SHP77 (cell line): ENCODE data around the gene TAF1B.

Experiments
- DNase-seq, 2 experiments: peaks; one replicate each; lab custom pipeline; 2025; lab: John Stamatoyannopoulos, UW

The TAF1B gene

DNA sequence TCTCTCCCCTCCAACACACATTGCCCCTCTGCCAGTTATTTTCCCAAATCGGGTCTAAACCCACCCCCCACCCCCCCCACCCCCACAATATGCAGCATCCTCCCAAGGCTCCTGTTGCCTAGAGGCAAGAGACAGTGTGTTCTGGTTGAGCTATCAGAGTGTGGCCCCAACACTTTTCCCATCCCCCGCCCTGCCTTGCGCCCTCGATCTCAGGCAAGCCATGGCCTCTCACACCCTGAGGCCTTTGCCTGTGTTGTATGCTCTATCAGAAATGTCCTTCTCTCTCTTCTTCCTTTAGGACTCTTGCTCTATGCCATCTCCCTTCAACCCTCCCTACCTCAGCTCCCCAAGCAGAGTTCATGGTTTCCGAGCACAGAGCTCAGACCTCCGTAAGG is 98.7 kb downstream of the TAF1B start:
- DNase-seq: no peak

DNA sequence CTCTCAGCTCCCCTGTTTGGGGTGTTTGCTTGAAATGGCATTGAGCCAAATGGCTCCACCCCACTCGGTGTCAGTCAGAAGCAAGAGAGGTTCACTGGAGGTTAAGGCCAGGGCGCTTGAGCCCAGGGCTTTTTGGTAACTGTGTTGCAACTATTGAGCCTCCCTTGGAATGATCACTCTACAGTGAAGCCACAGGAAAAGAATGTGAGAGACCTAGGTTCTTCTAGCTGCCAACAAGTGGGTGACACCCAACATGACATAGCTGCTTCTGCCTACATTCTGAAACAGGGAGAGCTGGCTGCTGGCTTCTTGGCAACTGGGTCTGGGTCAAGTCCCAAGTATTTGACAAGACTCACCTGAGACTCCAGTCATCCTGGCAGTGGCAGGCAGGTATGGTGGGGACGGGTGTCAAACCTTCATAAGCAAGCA is 101.1 kb downstream of the TAF1B start:
- DNase-seq: no peak

DNA sequence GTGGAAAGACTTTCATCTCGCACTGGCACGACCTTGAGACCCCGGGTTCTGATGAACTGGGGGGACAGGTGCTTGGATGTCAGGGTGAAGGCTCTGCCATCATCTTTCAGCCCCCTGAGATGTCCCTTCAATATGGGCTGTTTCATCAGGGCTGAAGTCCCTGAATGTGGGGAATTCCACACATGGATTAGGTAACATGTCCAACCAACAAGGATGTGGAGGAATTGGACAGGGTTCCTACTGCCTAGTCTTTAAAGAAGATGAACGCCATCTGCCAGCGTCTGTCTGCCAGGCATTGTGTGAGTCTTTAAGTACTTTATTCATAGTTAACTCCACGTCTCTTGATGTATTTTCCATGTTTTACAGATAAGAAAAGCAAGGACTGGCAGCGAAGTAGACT is 102.3 kb downstream of the TAF1B start:
- no peak for DNase-seq

DNA sequence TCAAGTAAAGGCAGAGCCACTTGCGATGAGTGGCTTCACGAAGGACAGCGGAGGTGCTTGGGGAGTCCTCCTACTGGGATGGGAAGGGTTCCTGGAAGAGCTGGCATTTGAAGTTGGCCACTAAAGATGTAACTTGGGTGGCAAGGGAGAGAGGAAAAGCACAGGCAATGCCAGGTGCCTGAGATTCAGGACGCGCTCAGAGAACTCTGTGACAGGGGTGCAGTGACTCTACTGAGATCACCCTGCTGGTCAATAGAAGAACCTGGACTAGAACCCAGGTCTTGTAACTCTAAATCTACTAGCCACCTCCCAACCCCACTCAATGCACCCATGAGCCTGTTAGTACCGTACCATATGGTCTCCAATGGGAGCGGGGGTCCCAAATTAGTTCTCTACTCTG is 102.8 kb downstream of the TAF1B start:
- no peak for DNase-seq

DNA sequence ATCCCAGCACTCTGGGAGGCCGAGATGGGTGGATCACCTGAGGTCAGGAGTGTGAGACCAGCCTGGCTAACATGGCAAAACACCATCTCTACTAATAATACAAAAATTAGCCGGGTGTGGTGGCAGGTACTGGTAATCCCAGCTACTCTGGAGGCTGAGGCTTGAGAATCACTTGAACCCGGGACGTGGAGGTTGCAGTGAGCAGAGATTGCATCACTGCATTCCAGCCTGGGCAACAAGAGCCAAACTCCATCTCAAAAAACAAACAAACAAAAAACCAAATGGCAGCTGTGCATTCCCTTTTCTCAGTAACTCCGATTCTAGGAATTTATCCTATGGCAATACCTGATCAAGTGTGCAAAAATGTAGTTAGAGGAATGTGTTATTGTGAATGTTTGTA is 103.5 kb downstream of the TAF1B start:
- DNase-seq: no peak

DNA sequence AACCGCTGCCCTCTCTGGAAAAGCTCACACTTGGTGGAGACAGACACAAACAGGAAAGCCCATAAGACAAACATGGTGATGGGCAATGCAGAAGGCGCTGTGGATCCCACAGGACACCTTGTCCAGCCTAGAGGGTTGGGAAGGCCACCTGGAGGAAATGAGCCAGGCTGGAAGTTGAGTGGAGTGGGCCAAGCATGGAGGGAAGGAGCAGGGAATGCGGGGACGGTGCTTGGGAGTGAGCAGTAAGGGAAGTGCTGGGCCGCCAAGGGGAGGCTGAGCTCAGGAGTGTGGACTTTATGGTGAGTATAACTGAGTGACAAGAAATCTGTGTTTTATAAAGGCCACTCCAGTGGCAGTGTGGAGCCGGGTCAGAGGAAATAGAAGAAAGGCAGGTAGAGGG is 105.4 kb downstream of the TAF1B start:
- DNase-seq: no peak

DNA sequence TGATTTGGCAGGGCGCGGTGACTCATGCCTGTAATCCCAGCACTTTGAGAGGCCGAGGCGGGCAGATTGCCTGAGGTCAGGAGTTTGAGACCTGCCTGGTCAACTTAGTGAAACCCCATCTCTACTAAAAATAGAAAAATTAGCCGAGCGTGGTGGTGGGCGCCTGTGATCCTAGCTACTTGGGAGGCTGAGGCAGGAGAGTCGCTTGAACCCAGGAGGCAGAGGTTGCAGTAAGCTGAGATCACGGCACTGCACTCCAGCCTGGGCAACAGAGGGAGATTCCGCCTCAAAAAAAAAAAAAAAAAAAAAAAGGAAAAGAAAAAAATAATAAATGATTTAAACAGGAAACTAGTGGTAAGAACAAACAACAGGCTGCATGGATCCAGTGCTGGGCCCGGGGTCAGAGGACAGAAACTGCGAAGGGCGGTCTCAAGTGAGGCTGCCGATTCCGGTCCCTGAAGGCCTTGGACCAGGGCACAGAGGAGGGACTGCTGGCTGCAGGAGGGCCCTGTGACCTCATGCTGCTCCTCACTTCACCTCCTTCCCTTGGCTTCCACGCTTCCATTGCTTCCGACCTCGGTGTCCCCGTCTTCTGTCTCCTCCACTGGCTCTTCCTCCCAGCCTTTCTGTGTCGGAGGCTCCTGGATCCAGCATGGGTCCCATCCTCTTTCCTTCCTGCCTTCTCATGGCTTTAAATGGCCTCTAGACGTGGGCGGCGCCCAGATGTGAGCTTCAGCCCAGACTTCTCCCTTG is 106.1 kb downstream of the TAF1B start:
- no peak for DNase-seq

DNA sequence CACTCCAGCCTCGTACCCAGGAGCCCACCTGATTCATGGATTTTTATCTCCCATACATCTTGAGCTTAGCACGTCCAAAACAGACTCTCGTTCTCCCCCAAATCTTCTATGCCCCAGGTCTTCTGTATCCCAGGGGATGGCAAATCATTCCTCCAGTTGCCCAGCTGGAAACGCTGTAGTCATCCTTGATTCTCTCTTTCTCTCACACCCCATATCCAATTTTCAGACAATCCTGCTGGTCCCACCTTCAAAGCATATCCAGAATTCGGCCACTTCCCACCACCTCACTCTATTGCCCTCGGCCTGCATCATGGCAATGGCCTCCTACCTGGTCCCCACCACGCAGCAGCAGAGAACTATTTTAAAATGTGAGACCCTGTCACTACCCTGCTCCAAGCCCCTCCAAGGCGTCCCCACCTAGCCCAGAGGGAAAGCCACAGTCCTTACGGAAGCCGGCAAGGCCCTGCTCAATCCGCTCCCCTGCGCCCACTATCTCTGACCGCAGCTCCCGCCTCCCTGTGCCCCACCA is 106.8 kb downstream of the TAF1B start:
- DNase-seq: no peak

DNA sequence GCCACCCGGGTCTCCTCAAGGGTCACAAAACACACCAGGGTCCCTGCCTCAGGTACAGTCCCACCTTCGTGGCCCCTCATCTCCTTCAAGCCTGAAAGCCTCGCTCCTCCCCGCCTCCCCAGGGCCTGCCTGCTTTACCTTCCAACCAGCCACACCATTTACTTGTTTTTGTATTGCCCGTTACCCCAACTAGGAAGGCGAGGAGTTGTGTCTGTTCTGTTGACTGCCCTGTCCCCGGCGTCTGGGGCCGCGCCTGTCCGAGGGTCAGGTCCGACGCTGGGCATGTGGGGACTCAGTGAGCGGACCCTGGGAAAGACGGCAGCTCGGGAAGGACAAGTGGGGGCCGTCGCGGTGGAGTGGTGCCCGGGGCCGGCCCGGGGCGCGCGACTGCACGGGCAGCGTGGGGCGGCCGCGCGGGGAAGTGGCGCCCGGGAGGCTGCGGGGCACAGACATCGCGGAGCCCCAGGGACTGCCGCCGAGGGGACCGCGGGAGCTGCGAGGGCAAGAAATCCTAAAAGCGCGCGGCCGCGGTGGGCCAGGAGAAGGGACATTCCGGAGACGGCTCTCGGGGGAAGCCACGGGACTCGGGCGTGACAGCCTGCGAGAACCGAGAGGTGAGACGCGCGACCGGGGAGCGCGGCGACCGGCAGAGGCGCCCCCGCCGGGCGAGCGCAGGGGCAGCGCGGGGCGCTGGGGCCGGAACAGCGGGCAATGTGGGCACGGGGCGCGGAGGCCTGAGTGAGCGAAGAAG is 107.4 kb downstream of the TAF1B start:
- peak; percentile 43 to 57 for DNase-seq

DNA sequence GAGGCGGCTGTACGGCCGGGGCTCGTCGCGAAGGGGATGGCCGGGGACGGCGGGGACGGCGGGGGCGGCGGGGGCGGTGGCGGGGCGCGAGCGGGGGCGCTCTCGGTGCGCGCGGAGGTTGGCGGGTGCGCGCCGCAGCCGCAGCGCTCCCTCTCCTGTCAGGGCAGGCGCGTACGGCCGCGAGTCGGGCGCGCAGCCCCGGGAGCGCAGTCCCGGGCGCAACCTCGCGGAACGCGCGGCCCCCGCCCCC is 107.9 kb downstream of the TAF1B start:
- no peak for DNase-seq

DNA sequence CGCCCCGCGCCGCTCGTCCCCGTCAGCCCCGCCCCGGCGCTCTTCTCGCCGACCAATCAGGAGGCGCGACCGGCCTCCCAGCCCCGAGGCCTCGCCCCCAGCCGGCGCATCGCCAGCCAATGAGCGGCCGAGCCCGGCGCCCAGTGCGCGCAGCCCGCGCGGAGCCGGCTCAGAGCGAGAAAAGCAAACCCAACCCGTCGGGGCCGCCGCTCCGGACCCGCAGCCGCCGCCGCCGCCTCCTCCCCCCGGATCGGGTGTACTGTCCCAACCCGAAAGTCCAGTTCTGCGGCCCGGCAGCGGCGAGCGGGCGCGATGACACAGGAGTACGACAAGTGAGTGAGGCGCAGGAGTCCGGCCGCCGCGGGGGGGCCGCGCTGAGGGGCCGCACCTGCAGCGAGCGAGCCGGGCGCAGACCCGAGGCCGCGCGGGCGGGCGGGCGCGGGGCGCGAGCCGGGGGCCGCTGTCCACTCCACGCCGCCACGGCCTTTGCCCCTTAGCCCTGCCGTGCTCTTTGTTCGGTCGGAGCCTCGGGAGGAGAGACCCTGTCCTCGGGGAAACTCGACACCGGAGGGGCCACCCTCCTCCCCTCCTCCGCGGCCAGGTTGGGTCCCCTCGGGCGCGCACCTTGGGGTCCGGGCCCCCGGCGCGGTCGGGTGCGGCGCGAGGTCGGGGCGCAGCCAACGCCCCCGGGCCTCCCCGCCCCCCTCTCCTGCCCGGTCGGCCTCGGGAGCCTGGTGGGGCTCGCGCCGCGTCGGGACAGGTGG is 108.4 kb downstream of the TAF1B start, which contains the start of gene GRHL1:
Gene GRHL1, plus strand, starts transcription at position 172 of the 764 bp plus-strand sequence. Its CDS starts 141 bp downstream, at position 313.
- peak; percentile 92 to 94 for DNase-seq

DNA sequence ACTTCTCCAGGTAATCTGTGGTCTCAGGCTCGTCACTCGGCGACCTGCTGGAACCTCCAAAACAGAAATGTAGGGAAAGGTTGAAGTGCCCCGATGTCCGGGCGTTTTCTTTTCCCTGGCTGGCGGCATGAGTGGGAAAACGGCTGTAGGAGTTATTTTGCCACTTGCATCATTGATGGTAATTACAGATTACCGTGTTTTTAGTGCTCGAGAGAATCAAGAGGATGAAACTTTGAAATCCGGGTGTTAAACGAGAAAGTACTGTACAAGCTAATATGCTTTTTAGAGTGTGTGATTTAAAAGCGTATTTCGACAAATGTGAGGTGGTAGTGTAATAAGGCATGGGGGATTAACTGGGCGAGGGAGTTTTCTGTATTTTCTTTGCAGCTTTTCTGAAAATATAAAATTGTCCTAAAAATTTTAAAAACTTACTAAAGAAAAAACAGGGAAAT is 109.0 kb downstream of the TAF1B start:
- no peak for DNase-seq

DNA sequence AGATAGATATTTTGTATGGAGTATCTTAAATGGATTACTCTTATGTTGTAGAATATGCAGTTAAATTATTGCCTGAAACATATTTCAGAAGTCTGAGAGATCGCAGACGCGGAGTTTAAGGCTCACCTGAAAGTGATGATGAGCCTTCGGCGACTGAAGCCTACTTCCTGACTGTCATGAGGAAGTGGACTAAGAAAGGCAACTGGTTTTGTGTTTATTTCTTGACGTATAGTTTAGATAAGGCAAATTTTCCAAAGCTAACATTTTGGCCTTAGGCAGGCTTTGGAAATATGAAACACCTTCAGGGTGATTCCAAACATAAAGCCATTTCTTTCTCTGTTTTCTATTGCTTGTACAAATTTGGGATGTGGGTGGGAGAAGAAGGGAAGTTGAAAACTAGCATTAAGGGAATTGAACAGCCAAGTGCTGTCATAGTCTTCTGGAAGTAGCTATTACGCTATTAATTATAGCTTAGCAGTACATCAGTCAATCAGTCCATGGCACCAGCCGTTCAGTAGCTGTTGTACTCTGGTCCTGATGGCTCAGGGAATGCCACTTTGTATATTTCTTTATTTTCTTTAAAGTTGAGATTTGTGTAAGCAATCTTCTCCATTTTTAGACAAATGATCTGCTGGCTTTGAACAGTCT is 109.7 kb downstream of the TAF1B start:
- DNase-seq: no peak

DNA sequence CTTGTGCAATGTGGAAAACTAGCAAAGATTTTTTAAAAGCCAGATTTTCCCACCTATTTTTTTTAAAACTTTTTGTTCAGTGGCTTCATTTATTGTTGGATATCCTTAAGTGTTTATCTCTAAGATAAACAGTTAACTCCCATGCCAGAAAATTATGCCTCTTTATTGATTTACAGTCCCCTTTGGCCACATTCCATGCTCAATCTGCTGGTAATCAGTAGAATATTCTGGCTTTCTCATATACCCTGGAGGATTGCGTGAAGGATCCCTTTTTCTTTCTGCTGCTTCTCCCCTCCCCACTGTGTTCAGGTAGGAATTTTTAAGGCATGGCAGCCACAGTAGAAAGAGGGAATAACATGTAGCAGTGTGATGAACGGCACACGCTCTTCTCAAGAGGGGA is 110.9 kb downstream of the TAF1B start:
- DNase-seq: no peak

DNA sequence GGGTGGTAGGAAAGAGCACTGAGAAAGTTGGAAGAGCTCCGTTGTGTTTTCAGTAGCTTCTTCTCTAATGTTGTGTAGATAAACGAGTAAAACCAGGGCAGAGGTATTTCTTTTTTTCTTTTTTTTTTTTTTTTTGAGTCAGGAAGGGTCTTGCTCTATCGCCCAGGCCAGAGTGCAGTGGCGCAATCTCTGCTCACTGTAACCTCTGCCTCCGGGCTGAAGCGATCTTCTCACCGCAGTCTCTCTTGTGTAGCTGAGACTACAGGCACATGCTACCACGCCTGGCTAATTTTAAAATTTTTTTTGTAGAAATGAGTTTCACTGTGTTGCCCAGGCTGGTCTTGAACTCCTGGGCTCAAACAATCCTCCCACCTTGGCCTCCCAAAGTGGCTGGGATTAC is 114.8 kb downstream of the TAF1B start:
- DNase-seq: no peak

DNA sequence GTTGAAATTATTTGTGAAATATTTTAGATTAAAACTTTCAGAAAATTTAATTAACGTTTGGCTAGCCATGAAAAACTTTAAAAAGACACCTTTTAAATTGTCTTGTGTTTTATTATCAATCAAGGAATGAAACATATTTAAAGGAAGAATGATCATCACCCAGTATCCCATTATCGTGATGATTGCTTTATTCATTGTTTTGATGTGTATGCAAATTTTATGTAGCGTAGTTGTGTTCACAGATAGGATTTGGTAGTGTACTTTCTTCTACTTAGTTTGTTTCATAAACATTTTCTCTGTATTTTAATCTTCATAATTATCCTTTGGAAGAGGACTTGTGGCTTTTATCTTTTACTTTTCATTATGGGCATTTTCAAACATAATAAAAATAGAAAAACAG is 116.0 kb downstream of the TAF1B start:
- no peak for DNase-seq

DNA sequence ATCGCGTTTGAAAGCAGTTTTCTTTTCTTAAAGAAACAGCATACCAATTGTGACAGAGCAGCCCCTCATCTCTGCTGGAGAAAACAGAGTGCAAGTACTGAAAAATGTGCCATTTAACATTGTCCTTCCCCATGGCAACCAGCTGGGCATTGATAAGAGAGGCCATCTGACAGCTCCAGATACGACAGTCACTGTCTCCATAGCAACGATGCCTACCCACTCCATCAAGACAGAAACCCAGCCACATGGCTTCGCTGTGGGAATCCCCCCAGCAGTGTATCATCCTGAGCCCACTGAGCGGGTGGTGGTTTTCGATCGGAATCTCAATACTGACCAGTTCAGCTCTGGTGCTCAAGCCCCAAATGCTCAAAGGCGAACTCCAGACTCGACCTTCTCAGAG is 117.7 kb downstream of the TAF1B start:
- DNase-seq: no peak

DNA sequence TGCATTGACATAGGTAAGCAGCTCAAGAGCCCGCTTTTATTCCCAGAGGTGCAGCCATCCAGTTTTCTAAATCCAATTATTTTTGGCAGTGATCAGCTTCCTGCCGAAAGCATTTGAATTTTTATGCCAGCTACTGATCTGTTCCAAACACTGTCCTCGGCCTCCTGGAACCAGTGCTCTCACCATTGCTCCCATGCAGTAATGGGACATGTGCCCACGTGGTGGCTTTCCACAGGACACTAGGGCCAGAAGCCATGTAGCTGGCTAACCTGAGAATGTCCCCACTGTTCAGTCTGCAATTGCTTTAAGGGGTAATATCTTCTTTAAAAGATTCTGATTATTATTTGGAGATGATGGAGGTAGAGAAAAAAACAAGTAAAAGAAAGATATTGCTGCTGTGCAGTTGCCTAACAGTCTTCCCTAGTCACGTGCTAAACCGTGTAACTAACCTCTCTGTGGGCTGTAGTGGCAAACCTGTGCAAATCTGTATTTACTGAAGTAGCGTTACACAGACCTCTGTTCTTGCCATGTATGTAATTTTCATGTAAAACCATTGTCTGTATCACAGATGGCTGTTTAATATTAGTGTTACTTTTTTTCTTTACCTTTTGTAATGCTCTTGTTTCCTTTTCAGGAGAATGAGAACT is 121.2 kb downstream of the TAF1B start:
- DNase-seq: no peak

DNA sequence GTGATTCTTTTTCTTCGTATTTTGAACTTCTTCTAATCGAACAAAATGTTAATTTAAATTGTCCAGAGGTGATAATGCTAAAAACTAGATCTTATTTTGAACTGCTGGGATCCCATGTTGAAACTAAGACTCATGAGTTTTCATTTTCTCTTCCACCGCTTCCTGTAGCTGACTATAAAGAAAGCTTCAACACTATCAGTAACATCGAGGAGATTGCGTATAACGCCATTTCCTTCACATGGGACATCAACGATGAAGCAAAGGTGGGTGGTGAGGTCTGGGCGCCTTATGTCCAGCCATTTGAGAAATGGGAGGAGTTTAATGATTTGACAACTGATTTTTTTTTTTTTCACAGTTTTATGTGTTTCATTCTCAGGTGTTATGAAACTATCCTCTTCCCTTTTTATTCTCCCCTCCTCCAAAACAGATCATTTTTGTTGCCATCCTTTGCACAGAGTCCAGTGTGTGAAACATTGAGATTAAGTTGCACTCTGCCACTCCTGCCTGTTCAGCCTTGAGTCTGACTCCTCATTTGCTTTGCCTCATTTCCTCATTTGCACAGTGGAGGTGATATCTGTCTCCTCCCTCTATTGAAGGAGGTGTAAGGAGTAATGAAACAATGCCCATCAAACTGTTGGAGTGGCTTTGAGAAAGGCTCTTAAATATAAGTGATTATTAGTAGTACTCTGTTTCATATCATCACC is 122.0 kb downstream of the TAF1B start:
- DNase-seq: no peak

DNA sequence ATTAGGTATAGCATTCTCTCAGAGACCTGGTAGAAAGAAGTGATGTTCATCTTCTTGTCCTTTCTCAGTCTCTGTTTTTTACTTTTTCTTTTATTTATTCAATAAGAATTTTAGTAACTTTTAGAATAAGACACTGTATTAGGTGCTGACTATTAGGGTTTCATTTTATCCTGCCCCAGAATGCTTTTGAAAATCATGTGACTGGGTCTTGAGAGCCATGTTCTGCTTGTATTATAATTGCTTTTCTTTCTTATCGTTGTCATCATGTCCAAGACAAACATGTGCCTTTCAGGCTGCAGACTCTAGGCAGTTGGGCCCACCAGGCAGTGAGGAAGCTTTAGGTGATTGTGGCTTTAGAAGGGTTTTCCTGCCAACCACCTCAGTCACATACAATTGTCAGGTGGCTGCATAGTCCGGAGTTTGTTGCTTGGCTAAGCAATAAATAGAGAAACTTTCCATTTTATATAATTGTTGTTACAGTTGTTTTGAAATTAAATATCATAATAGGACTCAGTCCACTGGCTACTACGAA is 123.3 kb downstream of the TAF1B start:
- DNase-seq: no peak
